Stomach (tissue), 9 donors: ENCODE measurements around the gene CXCL6. TPM values are rescaled to one million over a fixed set of nuclear protein-coding genes. Genes with fewer than 3 reads are reported as not detected.

Source experiments
- DNase-seq, 2 donors: peaks; one replicate each; pipeline versions ENCODE4 v3.0.0 to v3.0.0-alpha.2; 2013 to 2019
- H3K27ac ChIP-seq, 5 donors: fragments of 200-600 bp in 4 of 5; sonication (generic) in 4 of 5; one replicate each; pipeline ENCODE4 v1.5.1; 2013 to 2019; ENCODE audit warnings: mild to moderate bottlenecking in 1 of 5, moderate library complexity in 1 of 5
- H3K27me3 ChIP-seq, 3 donors: fragments of 200-600 bp; sonication (generic); one replicate each; pipeline ENCODE4 v1.5.1; 2017 to 2019; ENCODE audit warnings: mixed run types in 1 of 3
- H3K36me3 ChIP-seq, 4 donors: fragments of 200-600 bp; sonication (generic); 1 replicate in 3 of 4; 2 replicates in 1 of 4; pipeline ENCODE4 v1.5.1; 2016 to 2019
- H3K4me1 ChIP-seq, 4 donors: fragments of 200-600 bp; sonication (generic); one replicate each; pipeline ENCODE4 v1.5.1; 2016 to 2019
- H3K4me3 ChIP-seq, 4 donors: fragments of 200-600 bp; sonication (generic) in 3 of 4; one replicate each; pipeline ENCODE4 v1.5.1; 2016 to 2019; ENCODE audit warnings: mild to moderate bottlenecking in 1 of 4
- H3K9me3 ChIP-seq, 4 donors: fragments of 200-600 bp; sonication (generic); one replicate each; pipeline ENCODE4 v1.5.1; 2016 to 2019
- EP300 ChIP-seq: sonication (generic); formaldehyde crosslinking; IDR thresholded peaks from one replicate; pipeline ENCODE4 v1.6.1; 2017; ENCODE audit warnings: antibody characterized with exemption
- POLR2A ChIP-seq, 4 donors: fragments of 450-650 bp; IDR thresholded peaks; one replicate each; pipeline ENCODE4 v1.6.1; 2016; ENCODE audit warnings: antibody characterized with exemption in 4 of 4, control low read depth in 2 of 4, mild to moderate bottlenecking in 1 of 4, moderate library complexity in 1 of 4
- POLR2AphosphoS5 ChIP-seq, 3 donors: sonication (generic); formaldehyde crosslinking; IDR thresholded peaks; one replicate each; pipeline ENCODE4 v1.6.1; 2016; ENCODE audit warnings: antibody characterized with exemption in 3 of 3
- WGBS, 5 donors: extraction: QIAGEN DNeasy Blood & Tissue Kit in 3 of 5; methylation state at CpG; one replicate each; pipeline versions ENCODE4 v1.1.5 to v1.1.7; 2013 to 2018; 5-methylcytosine and 5-hydroxymethylcytosine counted together
- intact Hi-C: fragments of 100-400 bp; cut with DNase I; formaldehyde crosslinking; loops from one replicate; pipeline ENCODE4 v1.15.1; 2023; ENCODE audit warnings: low total_unique reads
- polyA plus RNA-seq, 3 donors: library from polyadenylated mRNA; stranded (reverse); fragments of 200-250 nt; gene quantifications; one replicate each; pipeline ENCODE4 v1.2.3, GENCODE V29; 2013
- total RNA-seq, 5 donors: library from RNA; depleted of rRNA; stranded (reverse); fragments of >200 nt; gene quantifications; one replicate each; pipeline versions ENCODE4 v1.1.0 to v1.2.3, GENCODE V29; 2014 to 2016
- TF ChIP-seq, protein P1 (sequence below), 7 experiments: fragments of 450-650 bp in 4 of 7; fragments of 200-600 bp in 3 of 7; sonication (generic) in 3 of 7; IDR thresholded peaks; one replicate each; pipeline ENCODE4 v1.5.1; 2016 to 2019; ENCODE audit warnings: antibody characterized with exemption in 7 of 7, control low read depth in 2 of 7, mild to moderate bottlenecking in 1 of 7
- donor health status: healthy with polysubstance abuse.
- donor health status: Bipolar disorder and iron deficiency.
- donor health status: healthy.

Gene CXCL6
- total and polyA plus RNA-seq, 8 donors: 0.18 to 4.7 (median 2.1) TPM; not detected in 3

DNA sequence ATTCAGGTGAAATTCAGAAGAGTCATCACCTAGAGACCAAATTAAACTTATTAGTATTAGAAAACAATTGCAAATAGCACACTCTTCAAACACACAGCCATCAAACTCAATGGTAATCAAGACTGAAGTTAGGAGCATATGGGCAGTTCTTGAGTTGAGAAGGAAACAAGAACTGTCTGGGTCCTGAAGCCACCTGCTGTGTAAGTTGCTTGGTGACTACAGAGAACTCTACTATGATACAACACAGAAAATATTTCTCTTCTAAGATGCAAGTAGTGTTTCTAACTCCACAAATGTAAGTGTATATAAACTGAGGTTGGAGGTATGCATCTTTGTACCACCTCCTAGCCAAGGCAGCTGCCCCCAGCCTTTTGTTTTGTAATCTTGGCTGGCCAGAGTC lies 16.3 kb downstream of the CXCL6 start:
- intact Hi-C loops: no loop called here
- peaks cover 0 to 11% (median 5%) of the 10 kb centered on the region in 4 donors for H3K4me1 ChIP-seq
- H3K9me3 ChIP-seq: no peaks in the 10 kb centered on the region
- DNase-seq: no peak
- H3K27me3 ChIP-seq: peaks cover 0 to 19% (median 0%) of the 10 kb centered on the region in 3 donors
- H3K4me3 ChIP-seq: no peak overlapping the region
- no peaks in the 10 kb centered on the region for H3K36me3 ChIP-seq
- TF ChIP-seq POLR2AphosphoS5 (IDR thresholded peaks at IDR 0.05) (no peak), EP300 (no peak)
- no peak overlapping the region for H3K27ac ChIP-seq

DNA sequence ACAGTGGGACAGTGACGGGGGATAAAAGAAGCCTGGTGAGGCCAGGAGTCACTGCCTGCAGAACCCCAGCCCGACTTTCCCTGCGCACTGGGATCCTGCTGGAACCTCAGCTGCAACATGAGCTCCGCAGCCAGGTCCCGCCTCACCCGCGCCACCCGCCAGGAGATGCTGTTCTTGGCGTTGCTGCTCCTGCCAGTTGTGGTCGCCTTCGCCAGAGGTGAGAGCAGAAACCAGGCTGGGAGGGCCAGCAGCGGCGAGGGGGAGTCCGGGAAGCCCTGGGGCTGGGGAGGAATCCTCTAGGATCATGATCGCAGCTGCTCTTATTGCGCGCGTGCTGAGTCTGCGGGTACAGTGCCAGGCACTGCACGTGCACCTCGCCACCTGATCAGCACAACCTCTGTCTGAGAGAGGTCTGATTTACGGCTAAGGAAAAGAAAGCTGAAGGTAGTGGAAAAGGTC lies 16.8 kb downstream of the CXCL6 start, which contains the start of gene PF4V1:
TSS of gene PF4V1 (plus strand) at position 51 of the 459 bp plus-strand sequence. CDS start at position 118, 67 bp downstream.
- H3K9me3 ChIP-seq: no peaks in the 10 kb centered on the region
- TF ChIP-seq, protein P1, sequence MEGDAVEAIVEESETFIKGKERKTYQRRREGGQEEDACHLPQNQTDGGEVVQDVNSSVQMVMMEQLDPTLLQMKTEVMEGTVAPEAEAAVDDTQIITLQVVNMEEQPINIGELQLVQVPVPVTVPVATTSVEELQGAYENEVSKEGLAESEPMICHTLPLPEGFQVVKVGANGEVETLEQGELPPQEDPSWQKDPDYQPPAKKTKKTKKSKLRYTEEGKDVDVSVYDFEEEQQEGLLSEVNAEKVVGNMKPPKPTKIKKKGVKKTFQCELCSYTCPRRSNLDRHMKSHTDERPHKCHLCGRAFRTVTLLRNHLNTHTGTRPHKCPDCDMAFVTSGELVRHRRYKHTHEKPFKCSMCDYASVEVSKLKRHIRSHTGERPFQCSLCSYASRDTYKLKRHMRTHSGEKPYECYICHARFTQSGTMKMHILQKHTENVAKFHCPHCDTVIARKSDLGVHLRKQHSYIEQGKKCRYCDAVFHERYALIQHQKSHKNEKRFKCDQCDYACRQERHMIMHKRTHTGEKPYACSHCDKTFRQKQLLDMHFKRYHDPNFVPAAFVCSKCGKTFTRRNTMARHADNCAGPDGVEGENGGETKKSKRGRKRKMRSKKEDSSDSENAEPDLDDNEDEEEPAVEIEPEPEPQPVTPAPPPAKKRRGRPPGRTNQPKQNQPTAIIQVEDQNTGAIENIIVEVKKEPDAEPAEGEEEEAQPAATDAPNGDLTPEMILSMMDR (IDR thresholded peaks at IDR 0.05): peak in 2 of 7 experiments; percentile 11
- TF ChIP-seq EP300: no peak
- H3K27me3 ChIP-seq: peaks cover 0 to 19% (median 0%) of the 10 kb centered on the region in 3 donors
- H3K4me1 ChIP-seq: peaks cover 0 to 11% (median 4%) of the 10 kb centered on the region in 4 donors
- 16 to 28% (median 23%) methylated on average over 13 to 22 of the region's 22 CpGs for WGBS, 5 donors
- H3K36me3 ChIP-seq: no peaks in the 10 kb centered on the region
- intact Hi-C loops: no loop called here
- DNase-seq: peak; percentile 50 to 67
- H3K4me3 ChIP-seq: peak within 1 kb of the TSS in 3 of 4 donors; percentile 20 to 28 (median 22)
- no peak within 1 kb of the TSS for H3K27ac ChIP-seq

DNA sequence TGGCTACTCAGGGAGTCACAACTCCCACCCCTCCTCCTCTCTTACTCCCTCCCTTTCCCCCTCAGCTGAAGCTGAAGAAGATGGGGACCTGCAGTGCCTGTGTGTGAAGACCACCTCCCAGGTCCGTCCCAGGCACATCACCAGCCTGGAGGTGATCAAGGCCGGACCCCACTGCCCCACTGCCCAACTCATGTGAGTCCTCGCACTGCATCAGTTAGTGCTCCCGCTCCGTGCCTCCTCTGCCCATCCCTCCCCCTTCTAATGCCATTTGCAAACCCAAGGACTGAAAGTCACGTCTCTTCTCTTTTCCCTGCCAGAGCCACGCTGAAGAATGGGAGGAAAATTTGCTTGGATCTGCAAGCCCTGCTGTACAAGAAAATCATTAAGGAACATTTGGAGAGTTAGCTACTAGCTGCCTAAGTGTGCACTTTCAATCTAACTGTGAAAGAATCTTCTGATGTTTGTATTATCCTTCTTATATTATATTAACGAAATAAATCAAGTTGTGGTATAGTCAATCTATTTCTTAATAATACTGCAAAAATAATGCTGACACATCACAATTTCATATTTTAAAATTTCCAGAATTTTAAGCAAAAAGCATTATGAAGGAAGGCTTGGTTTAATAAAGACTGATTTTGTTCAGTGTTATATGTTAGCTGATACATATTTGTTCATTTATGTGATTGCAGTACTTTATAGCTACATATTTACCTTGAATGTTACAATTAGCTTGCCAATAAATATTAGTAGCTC lies 17.4 kb downstream of the CXCL6 start:
- Histone ChIP-seq H3K27ac (no peak overlapping the region), H3K9me3 (no peaks in the 10 kb centered on the region), H3K4me3 (peak overlapping the region in 1 of 4 donors; percentile 28), H3K27me3 (peaks cover 0 to 19% (median 0%) of the 10 kb centered on the region in 3 donors), H3K36me3 (no peaks in the 10 kb centered on the region), H3K4me1 (peaks cover 0 to 11% (median 4%) of the 10 kb centered on the region in 4 donors)
- no peak for DNase-seq
- intact Hi-C loops: no loop called here
- TF ChIP-seq, protein P1 (IDR thresholded peaks at IDR 0.05): no peak
- TF ChIP-seq EP300 (no peak), POLR2A (IDR thresholded peaks at IDR 0.05) (no peak), POLR2AphosphoS5 (IDR thresholded peaks at IDR 0.05) (no peak)
- 37 to 53% (median 48%) methylated on average over 8 of the region's 8 CpGs for WGBS, 5 donors

DNA sequence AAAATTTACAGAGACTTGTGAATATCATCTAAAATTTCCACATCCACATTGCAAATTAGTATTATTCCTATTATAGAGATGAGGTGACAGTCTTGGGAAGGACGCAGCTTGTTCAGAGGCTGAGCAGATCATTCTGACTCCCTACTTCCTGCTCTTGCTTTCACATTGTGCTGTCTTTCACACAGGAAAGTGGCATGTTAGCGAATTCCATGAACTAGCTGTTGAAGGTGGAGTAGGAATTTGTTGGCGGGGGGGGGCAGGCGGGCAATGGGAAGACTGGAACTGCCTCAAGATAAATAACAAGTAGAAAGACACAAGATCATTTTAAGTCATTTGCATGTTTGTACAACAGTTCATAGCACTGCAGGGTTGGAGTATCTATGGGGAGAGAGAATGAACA lies 18.9 kb downstream of the CXCL6 start:
- DNase-seq: no peak
- H3K36me3 ChIP-seq: no peaks in the 10 kb centered on the region
- H3K4me1 ChIP-seq: peaks cover 0 to 11% (median 4%) of the 10 kb centered on the region in 4 donors
- H3K9me3 ChIP-seq: no peaks in the 10 kb centered on the region
- no peak overlapping the region for H3K4me3 ChIP-seq
- intact Hi-C loops: no loop called here
- TF ChIP-seq, protein P1 (IDR thresholded peaks at IDR 0.05): no peak
- TF ChIP-seq POLR2AphosphoS5 (IDR thresholded peaks at IDR 0.05): no peak
- no peak for TF ChIP-seq EP300
- TF ChIP-seq POLR2A (IDR thresholded peaks at IDR 0.05): no peak
- H3K27ac ChIP-seq: no peak overlapping the region
- WGBS, 5 donors: 60 to 75% (median 72%) methylated on average over 4 of the region's 4 CpGs
- peaks cover 0 to 19% (median 0%) of the 10 kb centered on the region in 3 donors for H3K27me3 ChIP-seq

DNA sequence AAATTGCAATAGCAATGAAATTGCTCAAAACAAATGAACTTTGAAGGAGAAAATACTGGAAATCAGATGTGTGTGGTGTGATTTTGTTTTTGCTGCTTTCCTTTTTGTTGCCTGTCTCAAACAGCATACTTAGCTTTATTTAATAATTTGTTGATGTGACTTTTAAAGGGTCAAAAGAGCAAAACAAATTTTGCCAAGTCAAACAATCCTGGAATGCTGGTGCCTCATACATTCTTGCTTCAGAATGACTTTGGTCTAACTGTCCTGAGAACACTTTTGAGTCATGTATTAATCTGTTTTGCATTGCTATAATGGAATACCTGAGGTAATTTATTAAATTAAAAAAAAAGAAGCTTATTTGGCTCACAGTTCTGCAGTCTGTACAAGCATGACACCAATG lies 20.0 kb downstream of the CXCL6 start:
- no peak overlapping the region for H3K4me3 ChIP-seq
- no peak for DNase-seq
- TF ChIP-seq POLR2AphosphoS5 (IDR thresholded peaks at IDR 0.05) (no peak), POLR2A (IDR thresholded peaks at IDR 0.05) (no peak), EP300 (no peak)
- TF ChIP-seq, protein P1 (IDR thresholded peaks at IDR 0.05): no peak
- H3K27ac ChIP-seq: no peak overlapping the region
- no peaks in the 10 kb centered on the region for H3K9me3 ChIP-seq
- H3K27me3 ChIP-seq: peaks cover 0 to 19% (median 0%) of the 10 kb centered on the region in 3 donors
- H3K4me1 ChIP-seq: peaks cover 0 to 11% (median 4%) of the 10 kb centered on the region in 4 donors
- intact Hi-C loops: no loop called here
- no peaks in the 10 kb centered on the region for H3K36me3 ChIP-seq
